IMR-90 (cell line): ENCODE data around the gene ZNF502. TPM values are rescaled to one million over a fixed set of nuclear protein-coding genes. Genes with fewer than 3 reads are reported as not detected.

Experiments used
- ATAC-seq: fragments of 200-7000 bp; cut with Tn5 transposase; 2 replicates; pipeline ENCODE4 v1.9.1; 2020; ENCODE audit warnings: low read depth, mild to moderate bottlenecking, moderate library complexity
- BruUV-seq: library from RNA; stranded (reverse); fragments of 400-500 nt; replicated peaks from 2 replicates; lab custom pipeline; 2021; lab: Mats Ljungman, UMichigan
- CTCF ChIA-PET: fragments of 300-600 bp; formaldehyde crosslinking; extraction: SDS; loops from one replicate; lab custom pipeline; 2021; ENCODE audit warnings: antibody characterized with exemption; lab: Yijun Ruan, JAX
- POLR2A ChIA-PET: fragments of 300-600 bp; sonication (Branson Sonifier 250); formaldehyde crosslinking; loops from one replicate; lab custom pipeline; 2022; ENCODE audit warnings: antibody characterized with exemption; ENCODE audit not compliant: unreplicated experiment; lab: Charles Lee
- DNase-seq: peaks from one replicate; pipeline ENCODE4 v3.0.0; 2013
- H2AFZ ChIP-seq: replicated peaks from 2 replicates; pipeline ENCODE3; 2013; ENCODE audit warnings: low read length, mild to moderate bottlenecking; ENCODE audit not compliant: poor library complexity
- H2AK5ac ChIP-seq: 2 replicates; pipeline ENCODE4 v1.6.1; 2013; ENCODE audit warnings: low read depth, low read length, inconsistent platforms
- H2AK9ac ChIP-seq: replicated peaks from 2 replicates; pipeline ENCODE3; 2013; ENCODE audit warnings: mild to moderate bottlenecking, low read depth, low read length, moderate library complexity; ENCODE audit not compliant: poor library complexity
- H2BK120ac ChIP-seq: 2 replicates; pipeline ENCODE4 v1.6.1; 2013; ENCODE audit warnings: low read depth, low read length, inconsistent platforms
- H2BK15ac ChIP-seq: 3 replicates; pipeline ENCODE4 v1.6.1; 2013; ENCODE audit warnings: low read depth, low read length, inconsistent platforms
- H2BK20ac ChIP-seq: 2 replicates; pipeline ENCODE4 v1.6.1; 2013; ENCODE audit warnings: low read depth, mild to moderate bottlenecking, inconsistent platforms, low read length, moderate library complexity
- H2BK5ac ChIP-seq: 2 replicates; pipeline ENCODE4 v1.6.1; 2013; ENCODE audit warnings: mild to moderate bottlenecking, low read depth, low read length, inconsistent platforms; ENCODE audit not compliant: poor library complexity, severe bottlenecking
- H3K14ac ChIP-seq: replicated peaks from 2 replicates; pipeline ENCODE4 v1.6.1; 2013; ENCODE audit warnings: low read depth, low read length, inconsistent platforms
- H3K18ac ChIP-seq: 2 replicates; pipeline ENCODE4 v1.6.1; 2013; ENCODE audit warnings: low read depth, low read length, control low read depth
- H3K23ac ChIP-seq: 2 replicates; pipeline ENCODE4 v1.6.1; 2013; ENCODE audit warnings: low read depth, low read length, inconsistent platforms
- H3K27ac ChIP-seq: 2 replicates; pipeline ENCODE4 v1.5.1; 2013; ENCODE audit warnings: mild to moderate bottlenecking, control low read depth, low read length; ENCODE audit not compliant: insufficient read depth
- H3K27me3 ChIP-seq: 2 replicates; pipeline ENCODE4 v1.6.1; 2013; ENCODE audit warnings: low read length; ENCODE audit not compliant: control insufficient read depth, insufficient read depth
- H3K36me3 ChIP-seq: 2 replicates; pipeline ENCODE4 v1.6.1; 2013; ENCODE audit warnings: low read length, mixed read lengths; ENCODE audit not compliant: control insufficient read depth, insufficient read depth
- H3K4ac ChIP-seq: 2 replicates; pipeline ENCODE4 v1.6.1; 2013; ENCODE audit warnings: low read depth, low read length, inconsistent platforms
- H3K4me1 ChIP-seq: 2 replicates; pipeline ENCODE4 v1.6.1; 2013; ENCODE audit warnings: low read length, mixed read lengths; ENCODE audit not compliant: control insufficient read depth, insufficient read depth
- H3K4me2 ChIP-seq: 2 replicates; pipeline ENCODE4 v1.6.1; 2013; ENCODE audit warnings: low read depth, mild to moderate bottlenecking, control low read depth, low read length, moderate library complexity
- H3K4me3 ChIP-seq: 2 replicates; pipeline ENCODE4 v1.5.1; 2013; ENCODE audit warnings: low read depth, mild to moderate bottlenecking, control low read depth, low read length, moderate library complexity; ENCODE audit not compliant: insufficient read depth
- H3K56ac ChIP-seq: 2 replicates; pipeline ENCODE4 v1.6.1; 2013; ENCODE audit warnings: low read length, inconsistent platforms; ENCODE audit not compliant: insufficient read depth; ENCODE audit errors: extremely low read depth
- H3K79me1 ChIP-seq, 2 experiments: 2 replicates each; pipeline ENCODE4 v1.6.1; 2013; ENCODE audit warnings: low read length in 2 of 2, inconsistent platforms in 1 of 2, low read depth in 1 of 2
- H3K9ac ChIP-seq: 2 replicates; pipeline ENCODE4 v1.6.1; 2013; ENCODE audit warnings: low read depth, low read length, control low read depth
- H3K9me1 ChIP-seq: 2 replicates; pipeline ENCODE4 v1.6.1; 2013; ENCODE audit warnings: low read length, inconsistent platforms; ENCODE audit not compliant: insufficient read depth
- H3K9me3 ChIP-seq: 2 replicates; pipeline ENCODE4 v1.6.1; 2013; ENCODE audit warnings: low read length; ENCODE audit not compliant: control insufficient read depth, insufficient read depth
- H4K20me1 ChIP-seq: 2 replicates; pipeline ENCODE4 v1.6.1; 2013; ENCODE audit warnings: low read length, inconsistent platforms; ENCODE audit not compliant: insufficient read depth
- H4K5ac ChIP-seq: 2 replicates; pipeline ENCODE4 v1.6.1; 2013; ENCODE audit warnings: mild to moderate bottlenecking, low read depth, low read length, control low read depth
- H4K8ac ChIP-seq, 2 experiments: 2 replicates each; pipeline ENCODE4 v1.6.1; 2013; ENCODE audit warnings: low read depth in 2 of 2, low read length in 2 of 2, control low read depth in 1 of 2, inconsistent platforms in 1 of 2
- H4K91ac ChIP-seq: 2 replicates; pipeline ENCODE4 v1.6.1; 2013; ENCODE audit warnings: low read depth, low read length, inconsistent platforms; ENCODE audit not compliant: insufficient read depth
- BHLHE40 ChIP-seq: fragments of 150-350 bp; IDR thresholded peaks from 2 replicates; pipeline ENCODE4 v1.6.1; 2016; ENCODE audit warnings: mild to moderate bottlenecking, low read depth, low read length
- CEBPB ChIP-seq: IDR thresholded peaks from 2 replicates; pipeline ENCODE4 v1.6.1; 2012; ENCODE audit warnings: low read depth, low read length, improper control_type of control experiment
- FOS ChIP-seq: fragments of 150-350 bp; IDR thresholded peaks from 2 replicates; pipeline ENCODE4 v1.6.1; 2016; ENCODE audit warnings: low read depth, low read length
- MAFK ChIP-seq: IDR thresholded peaks from 2 replicates; pipeline ENCODE4 v1.6.1; 2012; ENCODE audit warnings: low read depth, low read length, improper control_type of control experiment
- MAZ ChIP-seq: IDR thresholded peaks from 2 replicates; pipeline ENCODE4 v1.6.1; 2012; ENCODE audit warnings: low read depth, mild to moderate bottlenecking, low read length, improper control_type of control experiment, moderate library complexity, borderline replicate concordance
- MXI1 ChIP-seq: IDR thresholded peaks from 2 replicates; pipeline ENCODE4 v1.6.1; 2012; ENCODE audit warnings: low read depth, mild to moderate bottlenecking, low read length, moderate library complexity, borderline replicate concordance
- NFE2L2 ChIP-seq: fragments of 150-350 bp; IDR thresholded peaks from 2 replicates; pipeline ENCODE4 v1.6.1; 2016; ENCODE audit warnings: low read depth, mild to moderate bottlenecking, low read length
- POLR2A ChIP-seq: IDR thresholded peaks from 2 replicates; pipeline ENCODE4 v1.6.1; 2012; ENCODE audit warnings: mild to moderate bottlenecking, low read depth, low read length
- RAD21 ChIP-seq: IDR thresholded peaks from 2 replicates; pipeline ENCODE4 v1.6.1; 2012; ENCODE audit warnings: low read length, improper control_type of control experiment
- RCOR1 ChIP-seq: IDR thresholded peaks from 2 replicates; pipeline ENCODE4 v1.6.1; 2012; ENCODE audit warnings: mild to moderate bottlenecking, low read length, improper control_type of control experiment; ENCODE audit not compliant: insufficient replicate concordance
- RFX5 ChIP-seq: IDR thresholded peaks from 2 replicates; pipeline ENCODE4 v1.8.0; 2012; ENCODE audit warnings: low read depth, mild to moderate bottlenecking, low read length, moderate library complexity
- SMC3 ChIP-seq: fragments of 150-350 bp; IDR thresholded peaks from 2 replicates; pipeline ENCODE4 v1.6.1; 2016; ENCODE audit warnings: low read depth, mild to moderate bottlenecking, antibody characterized with exemption, low read length, moderate library complexity
- dilution Hi-C: fragments of 300-500 bp; cut with HindIII; formaldehyde crosslinking; loops from one replicate; pipeline ENCODE4 v1.14.3; 2018; ENCODE audit warnings: low sequenced_read_pairs; ENCODE audit not compliant: unreplicated experiment
- in situ Hi-C: fragments of 300-500 bp; cut with MboI; formaldehyde crosslinking; loops from 3 replicates; pipeline ENCODE4 v1.14.3; 2019; ENCODE audit warnings: low sequenced_read_pairs, inconsistent platforms, mixed read lengths
- intact Hi-C: fragments of 100-400 bp; cut with micrococcal nuclease; formaldehyde crosslinking; loops from 2 replicates; pipeline ENCODE4 v1.10.0; 2022
- polyA plus RNA-seq, 3 experiments: library from polyadenylated mRNA; depleted of rRNA; stranded (reverse); fragments of >200 nt; gene quantifications; 2 replicates each; pipeline ENCODE4 v1.2.3, GENCODE V29; 2012; ENCODE audit warnings: low replicate concordance in 1 of 3
- total RNA-seq: library from RNA; depleted of rRNA; stranded (reverse); fragments of >200 nt; gene quantifications from 2 replicates; pipeline ENCODE4 v1.2.3, GENCODE V29; 2012
- TF ChIP-seq, protein P1 (sequence below): fragments of 150-350 bp; IDR thresholded peaks from 2 replicates; pipeline ENCODE4 v1.6.1; 2017; ENCODE audit warnings: mild to moderate bottlenecking, antibody characterized with exemption, low read length, low read depth
- TF ChIP-seq, protein P2 (sequence below): conservative IDR thresholded peaks from 2 replicates; pipeline ENCODE4 v1.5.1; 2012; ENCODE audit warnings: mild to moderate bottlenecking, low read depth, low read length, improper control_type of control experiment

The ZNF502 gene
- total and polyA plus RNA-seq, 2 of the 4 experiments (the other 2 are of a cell fraction), result 2.1 to 5.7 TPM

DNA sequence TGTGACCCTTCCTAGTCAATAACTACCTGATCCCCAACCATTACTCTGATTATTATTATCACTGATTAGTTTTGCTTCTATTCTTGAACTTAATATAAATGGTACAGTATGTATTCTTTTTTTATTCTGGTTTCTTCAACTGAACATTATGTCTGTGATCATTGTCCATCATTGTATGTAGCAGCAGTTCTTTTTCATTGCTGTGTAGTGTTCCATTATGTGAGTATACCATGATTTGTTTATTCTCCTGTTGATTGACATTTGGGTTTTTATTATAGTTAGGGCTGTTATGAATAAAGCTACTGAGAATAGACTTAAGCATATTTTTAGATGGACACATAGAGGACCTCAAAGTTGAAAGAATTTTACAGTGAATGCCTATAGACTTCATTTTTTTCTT is 51.8 kb downstream of the ZNF502 start:
- Histone ChIP-seq H3K14ac (no peak overlapping the region), H3K27ac (no peak overlapping the region), H3K27me3 (no peaks in the 10 kb centered on the region), H4K5ac (no peak overlapping the region), H3K4me3 (no peak overlapping the region), H4K8ac (no peak overlapping the region), H2BK20ac (no peak overlapping the region), H2BK120ac (no peak overlapping the region), H4K91ac (no peak overlapping the region), H4K20me1 (no peaks in the 10 kb centered on the region), H3K4me1 (no peaks in the 10 kb centered on the region), H3K56ac (no peak overlapping the region), H3K79me1 (peaks cover 25 to 49% of the 10 kb centered on the region in 2 experiments), H2BK15ac (no peak overlapping the region), H3K23ac (no peak overlapping the region), H3K4me2 (no peak overlapping the region), H3K18ac (no peak overlapping the region), H2AK9ac (no peak overlapping the region), H3K9me1 (no peaks in the 10 kb centered on the region), H2BK5ac (no peak overlapping the region), H3K36me3 (peaks cover 2% of the 10 kb centered on the region), H3K4ac (no peak overlapping the region), H2AFZ (no peak overlapping the region), H3K9ac (no peak overlapping the region), H3K9me3 (peaks cover 6% of the 10 kb centered on the region), H2AK5ac (no peak overlapping the region)
- dilution Hi-C loops, result no loop called here
- BruUV-seq, result no TSS peak
- ChIA-PET CTCF (no interaction called here), POLR2A (no interaction called here)
- no peak for TF ChIP-seq RAD21
- no peak for TF ChIP-seq FOS
- no peak for TF ChIP-seq RCOR1
- TF ChIP-seq NFE2L2, result no peak
- TF ChIP-seq MAZ, result no peak
- TF ChIP-seq MAFK, result no peak
- TF ChIP-seq POLR2A, result no peak
- TF ChIP-seq RFX5, result no peak
- no peak for TF ChIP-seq MXI1
- TF ChIP-seq CEBPB, result no peak
- TF ChIP-seq, protein P1, sequence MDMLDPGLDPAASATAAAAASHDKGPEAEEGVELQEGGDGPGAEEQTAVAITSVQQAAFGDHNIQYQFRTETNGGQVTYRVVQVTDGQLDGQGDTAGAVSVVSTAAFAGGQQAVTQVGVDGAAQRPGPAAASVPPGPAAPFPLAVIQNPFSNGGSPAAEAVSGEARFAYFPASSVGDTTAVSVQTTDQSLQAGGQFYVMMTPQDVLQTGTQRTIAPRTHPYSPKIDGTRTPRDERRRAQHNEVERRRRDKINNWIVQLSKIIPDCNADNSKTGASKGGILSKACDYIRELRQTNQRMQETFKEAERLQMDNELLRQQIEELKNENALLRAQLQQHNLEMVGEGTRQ, result no peak
- TF ChIP-seq, protein P2, sequence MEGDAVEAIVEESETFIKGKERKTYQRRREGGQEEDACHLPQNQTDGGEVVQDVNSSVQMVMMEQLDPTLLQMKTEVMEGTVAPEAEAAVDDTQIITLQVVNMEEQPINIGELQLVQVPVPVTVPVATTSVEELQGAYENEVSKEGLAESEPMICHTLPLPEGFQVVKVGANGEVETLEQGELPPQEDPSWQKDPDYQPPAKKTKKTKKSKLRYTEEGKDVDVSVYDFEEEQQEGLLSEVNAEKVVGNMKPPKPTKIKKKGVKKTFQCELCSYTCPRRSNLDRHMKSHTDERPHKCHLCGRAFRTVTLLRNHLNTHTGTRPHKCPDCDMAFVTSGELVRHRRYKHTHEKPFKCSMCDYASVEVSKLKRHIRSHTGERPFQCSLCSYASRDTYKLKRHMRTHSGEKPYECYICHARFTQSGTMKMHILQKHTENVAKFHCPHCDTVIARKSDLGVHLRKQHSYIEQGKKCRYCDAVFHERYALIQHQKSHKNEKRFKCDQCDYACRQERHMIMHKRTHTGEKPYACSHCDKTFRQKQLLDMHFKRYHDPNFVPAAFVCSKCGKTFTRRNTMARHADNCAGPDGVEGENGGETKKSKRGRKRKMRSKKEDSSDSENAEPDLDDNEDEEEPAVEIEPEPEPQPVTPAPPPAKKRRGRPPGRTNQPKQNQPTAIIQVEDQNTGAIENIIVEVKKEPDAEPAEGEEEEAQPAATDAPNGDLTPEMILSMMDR, result no peak
- TF ChIP-seq SMC3, result no peak
- TF ChIP-seq BHLHE40, result no peak
- intact Hi-C loops, result no loop called here
- no peak for DNase-seq
- in situ Hi-C loops, result no loop called here
- no peak for ATAC-seq
